G401 (cell line): Measurements from ENCODE around the gene PCNP. TPM values are rescaled to one million over a fixed set of nuclear protein-coding genes. Genes with fewer than 3 reads are reported as not detected.
"Not testable (repeated sequence)": the region's sequence is repeated elsewhere in the genome, so short reads cannot be mapped to it uniquely, and the experiment has no call there.

ENCODE experiments used
- DNase-seq: peaks from one replicate; pipeline ENCODE4 v3.0.0-alpha.2; 2015; ENCODE audit warnings: low spot score
- in situ Hi-C: cut with HindIII; loops from 2 replicates; pipeline ENCODE4 v1.10.0; 2016; ENCODE audit warnings: low sequenced_read_pairs, mixed read lengths
- total RNA-seq: library from RNA; depleted of rRNA; stranded (reverse); fragments of >200 nt; shearing (Covaris generic); gene quantifications from 2 replicates; pipeline ENCODE4 v1.2.3, GENCODE V29; 2014; rRNA removed

Gene PCNP
- 123 and 148 TPM in 2 replicates for total RNA-seq

GRCh38 chr3:101573449-101574387 lies at the start of gene PCNP:
PCNP (plus strand) TSS chr3:101574180; CDS start chr3:101574216, 36 bp downstream.
- peak; percentile 99 for DNase-seq
- in situ Hi-C loops: no loop called here

DNA sequence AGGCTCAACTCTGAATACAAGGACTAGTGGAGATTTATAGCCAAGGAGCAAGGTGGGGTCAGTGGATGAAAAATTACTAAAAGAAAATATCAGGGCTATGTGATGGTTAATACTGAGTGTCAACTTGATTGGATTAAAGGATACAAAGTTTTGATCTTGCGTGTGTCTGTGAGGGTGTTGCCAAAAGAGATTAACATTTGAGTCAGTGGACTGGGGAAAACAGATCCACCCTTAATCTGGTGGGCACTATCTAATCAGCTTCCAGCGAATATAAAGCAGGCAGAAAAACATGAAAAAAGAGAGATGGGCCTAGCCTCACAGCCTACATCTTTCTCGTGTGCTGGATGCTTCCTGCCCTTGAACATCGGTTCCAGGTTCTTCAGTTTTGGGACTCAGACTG lies 46.5 kb upstream of the PCNP start:
- in situ Hi-C loops: no loop called here

GRCh38 chr3:101527906-101528305 lies 46.1 kb upstream of the PCNP start:
- DNase-seq: no peak
- in situ Hi-C loops: no loop called here

More for the DNA sequence above, 46.5 kb upstream of the PCNP start:
- DNase-seq: no peak

DNA sequence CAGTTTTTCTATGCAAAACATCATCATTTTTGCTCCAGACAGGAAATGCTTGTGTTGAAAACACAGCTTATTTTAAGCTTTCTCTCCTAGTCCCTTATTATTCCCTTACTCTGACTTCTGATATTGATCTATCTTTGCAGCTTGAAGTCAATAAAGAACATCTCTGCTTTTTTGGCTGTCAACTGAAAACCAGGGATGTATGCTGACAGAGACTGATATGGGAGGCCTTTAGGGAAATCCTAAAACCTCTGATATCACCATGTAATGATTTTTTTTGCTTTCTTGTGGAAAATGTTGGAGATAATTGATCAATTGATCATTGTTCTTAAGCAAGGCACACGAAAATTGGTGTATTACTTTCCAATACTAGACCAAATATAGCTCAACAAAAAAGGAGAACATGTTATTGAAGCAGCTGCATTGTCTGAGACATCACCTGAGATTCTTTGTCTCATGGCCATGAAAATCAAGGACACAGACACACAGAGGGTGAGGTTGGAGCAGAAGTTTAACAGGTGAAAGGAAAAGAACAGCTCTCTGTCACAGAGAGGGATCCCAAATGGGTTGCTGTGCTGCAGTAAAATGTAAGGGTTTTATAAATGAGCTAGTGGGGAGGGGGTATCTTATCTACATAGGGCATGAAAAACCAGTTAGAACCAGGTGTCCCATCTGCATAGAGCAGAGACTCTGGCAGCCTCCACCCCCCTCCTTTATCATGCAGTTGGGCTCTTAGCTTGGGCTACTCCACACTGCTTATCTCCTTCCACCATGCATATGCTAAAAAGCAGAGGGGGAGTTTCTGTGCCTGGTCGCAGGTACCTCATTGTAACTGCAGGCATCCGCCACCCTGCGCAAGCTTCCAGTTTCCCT lies 43.9 kb upstream of the PCNP start:
- in situ Hi-C loops: no loop called here
- no peak for DNase-seq

DNA sequence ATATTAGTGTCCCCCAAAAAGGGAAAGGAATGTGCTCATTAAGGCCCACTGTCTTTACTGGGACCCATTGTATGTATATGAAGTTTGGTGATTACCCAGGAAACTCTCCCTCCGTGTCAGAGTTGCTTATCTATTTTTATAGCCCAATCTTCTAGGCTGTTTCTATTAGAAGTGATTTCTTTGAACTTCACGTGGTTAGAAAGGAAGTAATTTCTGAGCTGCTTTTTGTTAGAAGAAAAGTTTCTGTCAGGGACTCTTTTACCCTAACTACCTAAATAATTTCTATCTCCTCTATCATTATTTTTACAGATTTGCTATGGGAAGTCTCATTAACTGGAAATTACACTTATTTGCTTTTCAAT lies 43.3 kb upstream of the PCNP start:
- no peak for DNase-seq
- in situ Hi-C loops: no loop called here

DNA sequence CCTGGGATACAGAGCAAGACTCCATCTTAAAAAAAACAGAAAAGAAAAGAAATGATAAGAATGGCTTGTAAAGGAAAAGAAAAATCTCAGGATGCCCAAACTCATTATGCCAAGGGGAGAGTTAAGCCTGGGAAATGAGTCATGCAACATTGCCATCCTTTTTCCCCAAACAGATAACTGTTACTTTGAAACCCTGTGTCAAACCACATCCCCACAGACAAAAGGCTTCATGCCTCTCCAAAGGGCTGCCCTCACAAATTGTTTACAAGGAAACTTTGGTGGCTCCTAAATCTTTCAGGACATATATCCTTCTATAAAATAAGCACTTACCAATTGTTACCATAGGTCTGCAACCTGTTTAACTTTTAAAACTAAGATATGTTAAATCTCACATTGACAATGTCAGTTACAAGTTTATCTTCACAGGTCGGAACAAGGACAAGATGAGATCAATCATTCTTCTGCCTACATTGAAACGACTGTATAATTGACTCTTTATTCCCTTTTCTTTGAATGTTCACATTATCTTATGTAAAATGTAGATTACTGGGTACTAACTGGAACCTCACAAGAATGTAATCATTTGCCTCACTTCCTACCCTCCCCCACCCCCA lies 42.4 kb upstream of the PCNP start:
- DNase-seq: no peak
- in situ Hi-C loops: no loop called here

GRCh38 chr3:101532783-101533602 lies 41.0 kb upstream of the PCNP start:
- in situ Hi-C loops: no loop called here
- no peak for DNase-seq

- DNase-seq: no peak
- in situ Hi-C loops: no loop called here
Observed at GRCh38 chr3:101533603-101533968, 40.4 kb upstream of the PCNP start.

GRCh38 chr3:101535221-101535620 lies 38.8 kb upstream of the PCNP start:
- no peak for DNase-seq
- in situ Hi-C loops: no loop called here

DNA sequence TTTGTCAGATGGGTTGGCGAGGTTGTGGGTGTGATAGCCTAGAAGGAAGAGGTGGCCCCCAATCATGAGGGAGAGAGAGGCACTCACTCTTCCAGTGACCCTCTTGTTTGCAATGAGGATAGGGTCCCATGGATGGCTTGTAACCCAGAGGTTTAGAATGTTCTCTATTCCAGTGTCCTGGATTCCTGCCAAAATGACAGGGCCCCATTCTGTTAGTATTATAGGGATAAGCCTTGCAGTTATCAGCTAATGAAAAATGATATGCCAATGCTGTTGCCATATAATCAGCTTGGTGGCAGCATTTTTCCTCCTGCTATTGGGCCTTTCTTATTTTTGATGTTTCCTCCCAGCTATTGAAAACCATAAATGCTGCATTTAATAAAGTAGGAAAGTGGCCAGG lies 37.7 kb upstream of the PCNP start:
- in situ Hi-C loops: no loop called here
- DNase-seq: no peak

DNA sequence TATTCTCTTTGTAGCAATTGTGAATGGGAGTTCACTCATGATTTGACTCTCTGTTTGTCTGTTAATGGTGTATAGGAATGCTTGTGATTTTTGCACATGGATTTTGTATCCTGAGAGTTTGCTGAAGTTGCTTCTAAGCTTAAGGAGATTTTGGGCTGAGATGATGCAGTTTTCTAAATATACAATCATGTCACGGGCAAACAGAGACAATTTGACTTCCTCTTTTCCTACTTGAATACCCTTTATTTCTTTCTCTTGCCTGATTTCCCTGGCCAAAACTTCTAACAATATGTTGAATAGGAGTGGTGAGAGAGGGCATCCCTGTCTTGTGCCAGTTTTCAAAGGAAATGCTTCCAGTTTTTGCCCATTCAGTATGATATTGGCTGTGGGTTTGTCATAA lies 37.0 kb upstream of the PCNP start:
- DNase-seq, in situ Hi-C loops: not testable (repeated sequence)

- no peak for DNase-seq
- in situ Hi-C loops: no loop called here
Observed at GRCh38 chr3:101542957-101543356, 31.0 kb upstream of the PCNP start.

DNA sequence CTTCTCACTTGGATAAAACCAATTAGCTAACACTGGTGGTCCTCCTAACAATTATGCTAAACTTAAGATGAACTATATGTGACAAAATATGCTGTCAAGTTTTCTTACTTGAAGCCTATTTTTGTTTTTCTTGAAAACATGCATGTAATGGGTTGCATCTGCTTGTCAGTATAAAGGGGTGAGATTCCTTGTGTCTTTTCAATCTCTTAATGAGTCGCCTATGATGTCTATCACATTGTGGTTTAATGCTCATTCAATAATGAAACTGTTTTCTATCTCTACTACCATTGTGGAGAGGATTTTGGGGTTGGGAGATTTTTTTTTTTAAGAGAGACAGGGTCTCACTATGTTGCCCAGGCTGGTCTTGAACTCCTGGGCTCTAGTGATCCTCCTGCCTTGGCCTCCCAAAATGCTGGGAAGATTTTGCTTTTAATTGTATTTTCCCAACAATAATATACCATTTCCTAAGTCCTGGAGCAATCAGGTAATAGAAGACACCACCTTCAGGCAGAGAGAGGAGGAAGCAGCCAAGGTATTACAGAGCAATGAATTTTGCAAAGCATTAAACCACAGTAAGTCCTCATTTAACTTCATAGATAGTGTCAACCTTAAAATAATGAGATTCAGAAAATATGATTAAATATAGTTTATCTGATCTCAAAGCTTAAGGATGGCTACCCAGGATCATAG lies 29.7 kb upstream of the PCNP start:
- no peak for DNase-seq
- in situ Hi-C loops: no loop called here

GRCh38 chr3:101548527-101549105 lies 25.4 kb upstream of the PCNP start:
- in situ Hi-C loops: no loop called here
- DNase-seq: no peak

DNA sequence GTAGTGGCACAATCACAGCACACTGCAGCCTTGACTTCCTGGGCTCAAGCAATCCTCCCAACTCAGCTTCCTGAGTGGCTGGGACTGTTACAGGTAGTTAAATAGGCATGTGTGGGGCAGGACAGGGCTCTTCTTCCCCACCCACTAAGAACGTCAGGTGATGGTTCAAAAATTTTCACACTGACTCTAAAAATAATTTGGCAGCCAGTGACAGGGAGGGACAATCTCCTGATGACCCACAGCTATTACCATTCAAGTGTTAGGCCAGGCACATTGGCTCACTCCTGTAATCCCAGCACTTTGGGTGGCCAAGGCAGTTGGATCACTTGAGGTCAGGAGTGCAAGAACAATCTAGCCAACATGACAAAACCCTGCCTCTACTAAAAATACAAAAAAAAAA lies 24.5 kb upstream of the PCNP start:
- in situ Hi-C loops: no loop called here
- no peak for DNase-seq

GRCh38 chr3:101551359-101552081 lies 22.5 kb upstream of the PCNP start:
- DNase-seq, in situ Hi-C loops: not testable (repeated sequence)

DNA sequence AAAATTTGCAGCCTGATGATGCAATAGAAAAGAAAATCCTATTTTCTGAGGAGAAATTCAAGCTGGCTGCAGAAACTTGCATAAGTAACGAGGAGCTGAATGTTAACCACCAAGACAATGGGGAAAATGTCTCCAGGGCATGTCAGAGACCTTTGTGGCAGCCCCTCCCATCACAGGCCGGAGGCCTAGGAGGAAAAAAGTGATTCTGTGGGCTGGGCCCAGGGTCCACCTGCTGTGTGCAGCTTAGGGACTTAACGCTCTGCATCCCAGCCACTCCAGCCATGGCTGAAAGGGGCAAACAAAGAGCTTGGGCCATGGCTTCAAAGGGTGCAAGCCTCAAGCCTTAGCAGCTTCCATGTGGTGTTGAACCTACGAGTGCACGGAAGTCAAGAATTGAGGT lies 20.6 kb upstream of the PCNP start:
- in situ Hi-C loops, DNase-seq: not testable (repeated sequence)
